SK-N-SH (cell line): ENCODE measurements around the gene CLIC4. TPM values are rescaled to one million over a fixed set of nuclear protein-coding genes. Genes with fewer than 3 reads are reported as not detected.

Experiments used
- CTCF ChIA-PET: fragments of 300-600, 350-600 bp; formaldehyde crosslinking; extraction: SDS; loops from one replicate; lab custom pipeline; 2021; lab: Yijun Ruan, JAX
- POLR2A ChIA-PET: fragments of 350-600 bp; sonication (Branson Sonifier 250); formaldehyde crosslinking; extraction: SDS; loops from one replicate; lab custom pipeline; 2020; ENCODE audit warnings: antibody characterized with exemption, inconsistent platforms; lab: Yijun Ruan, JAX
- DNase-seq: peaks from one replicate; pipeline ENCODE4 v3.0.0; 2012
- H2AFZ ChIP-seq: fragments of 200-600 bp; sonication (generic); 2 replicates; pipeline ENCODE4 v1.8.1; 2016; ENCODE audit warnings: antibody characterized with exemption, mild to moderate bottlenecking, low read depth
- H3F3A ChIP-seq: fragments of 200-600 bp; sonication (generic); replicated peaks from 2 replicates; pipeline ENCODE3; 2016; ENCODE audit warnings: antibody characterized with exemption, mild to moderate bottlenecking; ENCODE audit not compliant: insufficient read depth
- H3K27ac ChIP-seq, 2 experiments: fragments of 200-500 bp in 1 of 2; fragments of 200-600 bp in 1 of 2; sonication (Bioruptor generic) in 1 of 2; sonication (generic), shearing (Covaris generic) in 1 of 2; 2 replicates each; pipeline versions ENCODE4 v1.5.1 to v1.6.1; 2014 to 2016; ENCODE audit warnings: low read depth in 2 of 2, inconsistent platforms in 1 of 2, low read length in 1 of 2, mild to moderate bottlenecking in 1 of 2, mixed read lengths in 1 of 2
- H3K27me3 ChIP-seq: fragments of 200-600 bp; sonication (generic), shearing (Covaris generic); 2 replicates; pipeline ENCODE4 v1.6.1; 2016; ENCODE audit warnings: mixed run types; ENCODE audit not compliant: insufficient read depth
- H3K36me3 ChIP-seq, 2 experiments: fragments of 200-500 bp in 1 of 2; fragments of 200-600 bp in 1 of 2; sonication (Bioruptor generic) in 1 of 2; sonication (generic) in 1 of 2; replicated peaks in 1 of 2; 2 replicates each; pipeline versions ENCODE3 to v1.5.1; 2014 to 2016; ENCODE audit warnings: low read length in 1 of 2, mild to moderate bottlenecking in 1 of 2; ENCODE audit not compliant: insufficient read depth in 2 of 2, control insufficient read depth in 1 of 2
- H3K4me1 ChIP-seq, 2 experiments: fragments of 200-500 bp in 1 of 2; fragments of 200-600 bp in 1 of 2; sonication (Bioruptor generic) in 1 of 2; sonication (generic), shearing (Covaris generic) in 1 of 2; 2 replicates each; pipeline versions ENCODE4 v1.5.1 to v1.6.1; 2014 to 2016; ENCODE audit warnings: low read depth in 1 of 2, low read length in 1 of 2, mixed run types in 1 of 2; ENCODE audit not compliant: insufficient read depth in 2 of 2, control insufficient read depth in 1 of 2
- H3K4me2 ChIP-seq: fragments of 200-600 bp; sonication (generic), shearing (Covaris generic); 2 replicates; pipeline ENCODE4 v1.6.1; 2017; ENCODE audit warnings: mixed run types
- H3K4me3 ChIP-seq, 2 experiments: fragments of 200-500 bp in 1 of 2; fragments of 200-600 bp in 1 of 2; sonication (Bioruptor generic) in 1 of 2; sonication (generic), shearing (Covaris generic) in 1 of 2; 2 replicates each; pipeline versions ENCODE4 v1.5.1 to v1.8.1; 2014 to 2016; ENCODE audit warnings: low read depth in 2 of 2, inconsistent platforms in 1 of 2, low read length in 1 of 2, mild to moderate bottlenecking in 1 of 2, mixed read lengths in 1 of 2, moderate library complexity in 1 of 2
- H3K79me2 ChIP-seq: fragments of 200-600 bp; sonication (generic); 2 replicates; pipeline ENCODE4 v1.8.1; 2017; ENCODE audit warnings: mild to moderate bottlenecking; ENCODE audit not compliant: insufficient read depth
- H3K9ac ChIP-seq: fragments of 200-600 bp; sonication (generic); 2 replicates; pipeline ENCODE4 v1.6.1; 2017; ENCODE audit warnings: mixed run types
- H3K9me2 ChIP-seq: fragments of 200-600 bp; sonication (generic); 2 replicates; pipeline ENCODE4 v1.6.1; 2017; ENCODE audit warnings: mixed run types
- H3K9me3 ChIP-seq: fragments of 200-600 bp; sonication (generic); 2 replicates; pipeline ENCODE4 v1.6.1; 2017; ENCODE audit warnings: mixed run types, mild to moderate bottlenecking, moderate library complexity
- H4K20me1 ChIP-seq: fragments of 200-600 bp; sonication (generic); 2 replicates; pipeline ENCODE4 v1.6.1; 2017; ENCODE audit warnings: mild to moderate bottlenecking, mixed run types; ENCODE audit not compliant: insufficient read depth
- ELF1 ChIP-seq: IDR thresholded peaks from 2 replicates; pipeline ENCODE4 v1.4.0; 2012
- GABPA ChIP-seq: IDR thresholded peaks from 2 replicates; pipeline ENCODE4 v1.4.0; 2012; ENCODE audit warnings: low read depth, mild to moderate bottlenecking
- RXRA ChIP-seq: IDR thresholded peaks from 2 replicates; pipeline ENCODE4 v1.4.0; 2012; ENCODE audit warnings: low read depth, mild to moderate bottlenecking, borderline replicate concordance
- SMC3 ChIP-seq: IDR thresholded peaks from 2 replicates; pipeline ENCODE4 v1.6.1; 2012; ENCODE audit warnings: low read depth, low read length, improper control_type of control experiment
- TCF12 ChIP-seq: IDR thresholded peaks from 2 replicates; pipeline ENCODE4 v1.4.0; 2012
- WGBS: methylation state at CpG from one replicate; pipeline ENCODE4 v1.1.6; 2017; ENCODE audit warnings: low lambda C conversion rate; 5-methylcytosine and 5-hydroxymethylcytosine counted together
- polyA plus RNA-seq, 3 experiments: library from polyadenylated mRNA; depleted of rRNA; stranded (reverse); fragments of >200 nt; gene quantifications; 2 replicates each; pipeline ENCODE4 v1.2.3, GENCODE V29; 2012
- TF ChIP-seq, protein P1 (sequence below): IDR thresholded peaks from 2 replicates; pipeline ENCODE4 v1.6.1; 2012; ENCODE audit warnings: mild to moderate bottlenecking, low read depth, low read length, moderate library complexity
- TF ChIP-seq, protein P2 (sequence below): IDR thresholded peaks from 2 replicates; pipeline ENCODE4 v1.4.0; 2012; ENCODE audit warnings: low read depth, borderline replicate concordance

Gene CLIC4
- polyA plus RNA-seq, 1 of the 3 experiments (the other 2 are of a cell fraction), result 66.4 TPM

DNA sequence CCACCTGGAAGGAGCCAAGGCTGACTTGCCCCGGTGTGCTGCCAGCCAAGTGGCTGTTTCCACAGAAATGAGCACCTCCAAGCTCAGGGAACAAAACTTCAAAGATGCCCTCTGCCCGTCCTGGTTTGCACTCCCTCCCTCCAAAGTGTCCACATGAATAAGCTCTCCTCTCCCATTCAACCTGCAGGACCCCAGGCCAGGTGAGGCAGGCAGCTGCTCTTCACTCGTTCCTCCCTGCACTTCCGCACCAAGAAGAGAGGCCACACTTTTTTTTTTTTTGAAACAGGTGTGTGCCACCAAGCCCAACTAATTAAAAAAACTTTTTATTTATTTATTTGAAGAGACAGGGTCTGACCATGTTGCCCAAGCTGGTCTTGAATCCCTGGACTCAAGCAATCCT lies 18.5 kb upstream of the CLIC4 start:
- Histone ChIP-seq H3K9me3 (no peaks in the 10 kb centered on the region), H3K9me2 (no peaks in the 10 kb centered on the region), H3K79me2 (no peaks in the 10 kb centered on the region), H3F3A (peaks cover 22% of the 10 kb centered on the region), H3K36me3 (no peaks in the 10 kb centered on the region), H3K4me1 (peaks cover 12% of the 10 kb centered on the region in 2 experiments; a peak in 2 of 4 replicates), H3K27me3 (no peaks in the 10 kb centered on the region), H3K4me3 (no peak overlapping the region), H3K9ac (no peak overlapping the region), H2AFZ (no peak overlapping the region), H3K4me2 (no peak overlapping the region), H3K27ac (no peak overlapping the region), H4K20me1 (no peaks in the 10 kb centered on the region)
- no peak for DNase-seq
- POLR2A ChIA-PET, result no interaction called here
- 88% methylated on average over 4 of the region's 4 CpGs for WGBS
- no peak for TF ChIP-seq GABPA
- CTCF ChIA-PET, result interaction anchor here (0.7 kb wide), 1 partner anchor 56 kb away, joined by 3 read pairs; no protein-coding TSS in a partner anchor

DNA sequence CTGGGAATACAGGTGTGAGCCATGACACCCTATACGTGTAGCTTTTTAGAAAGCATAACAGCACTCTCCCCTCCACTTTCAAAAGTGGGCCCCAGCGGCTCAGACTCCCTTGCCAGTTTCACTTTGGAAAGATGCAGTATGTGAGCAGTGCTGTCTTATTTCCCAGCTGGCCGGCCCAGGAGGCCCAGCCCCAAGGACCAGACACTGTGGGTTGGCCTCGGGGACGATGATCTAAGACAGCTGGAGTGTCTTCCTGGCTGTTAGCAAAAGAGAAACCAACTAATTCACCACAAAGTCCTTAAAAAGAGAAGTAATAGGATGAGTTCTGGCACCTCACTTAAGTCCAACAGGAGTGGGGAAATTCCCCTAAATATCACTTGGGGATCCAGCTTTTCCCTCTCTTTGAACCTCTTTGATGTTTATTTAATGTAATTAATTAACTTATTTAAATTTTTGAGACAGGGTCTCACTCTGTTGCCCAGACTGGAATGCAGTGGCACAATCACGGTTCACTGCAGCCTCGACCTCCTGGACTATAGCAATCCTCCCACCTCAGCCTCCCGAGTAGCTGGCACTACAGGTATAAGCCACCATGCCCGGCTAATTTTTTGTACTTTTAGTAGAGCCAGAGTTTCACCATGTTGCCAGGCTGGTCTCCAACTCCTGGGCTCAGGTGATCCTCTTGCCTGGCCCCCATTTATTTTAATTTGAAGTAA lies 17.6 kb upstream of the CLIC4 start:
- Histone ChIP-seq H3K4me1 (peaks cover 12% of the 10 kb centered on the region in 2 experiments; a peak in 2 of 4 replicates), H3K9me3 (no peaks in the 10 kb centered on the region), H3K9ac (peak overlapping the region; percentile 13; the same call in 1 of the 2 replicates), H3K27me3 (no peaks in the 10 kb centered on the region), H3K27ac (peak overlapping the region; percentile 7 to 59; a peak in 3 of 4 replicates), H2AFZ (peak overlapping the region; percentile 56; the same call in 1 of the 2 replicates), H3F3A (peaks cover 22% of the 10 kb centered on the region), H3K4me3 (no peak overlapping the region), H4K20me1 (no peaks in the 10 kb centered on the region), H3K79me2 (no peaks in the 10 kb centered on the region), H3K4me2 (peak overlapping the region; percentile 63), H3K9me2 (no peaks in the 10 kb centered on the region), H3K36me3 (no peaks in the 10 kb centered on the region)
- TF ChIP-seq SMC3 (no peak), ELF1 (no peak), TCF12 (peak; percentile 56; the same call in 1 of the 2 replicates)
- ChIA-PET POLR2A (no interaction called here), CTCF (interaction anchor here (0.6 kb wide), 1 partner anchor 356 kb away, joined by 4 read pairs; no protein-coding TSS in a partner anchor)
- WGBS, result 60% methylated on average over 8 of the region's 9 CpGs
- no peak for DNase-seq

DNA sequence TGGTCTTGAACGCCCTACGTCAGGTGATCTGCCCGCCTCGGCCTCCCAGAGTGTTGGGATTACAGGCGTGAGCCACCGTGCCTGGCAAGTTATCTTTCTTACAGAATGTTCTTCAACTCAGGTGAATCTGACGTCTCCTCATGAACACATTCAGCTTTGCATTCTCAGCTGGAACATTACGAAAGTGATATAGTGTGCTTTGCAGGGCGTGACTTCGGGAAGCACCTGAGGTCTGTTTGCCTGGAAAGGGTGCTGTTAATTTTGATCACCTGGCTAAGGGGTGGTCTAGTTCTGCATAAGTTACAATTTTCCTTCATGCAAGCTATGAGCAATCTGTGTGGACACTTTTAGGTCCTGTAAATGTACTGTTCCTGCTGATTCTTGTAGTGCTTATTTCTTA lies 16.3 kb upstream of the CLIC4 start:
- no peak overlapping the region for H2AFZ ChIP-seq
- H3K79me2 ChIP-seq, result no peaks in the 10 kb centered on the region
- CTCF ChIA-PET, result no interaction called here
- no peak for DNase-seq
- no peak overlapping the region for H3K27ac ChIP-seq
- peaks cover 22% of the 10 kb centered on the region for H3F3A ChIP-seq
- H3K36me3 ChIP-seq, result no peaks in the 10 kb centered on the region
- H3K4me2 ChIP-seq, result no peak overlapping the region
- no peaks in the 10 kb centered on the region for H3K9me3 ChIP-seq
- H3K9me2 ChIP-seq, result no peaks in the 10 kb centered on the region
- H3K4me1 ChIP-seq, result peaks cover 12% of the 10 kb centered on the region in 2 experiments; a peak in 2 of 4 replicates
- no peaks in the 10 kb centered on the region for H4K20me1 ChIP-seq
- TF ChIP-seq RXRA, result no peak
- TF ChIP-seq, protein P1, sequence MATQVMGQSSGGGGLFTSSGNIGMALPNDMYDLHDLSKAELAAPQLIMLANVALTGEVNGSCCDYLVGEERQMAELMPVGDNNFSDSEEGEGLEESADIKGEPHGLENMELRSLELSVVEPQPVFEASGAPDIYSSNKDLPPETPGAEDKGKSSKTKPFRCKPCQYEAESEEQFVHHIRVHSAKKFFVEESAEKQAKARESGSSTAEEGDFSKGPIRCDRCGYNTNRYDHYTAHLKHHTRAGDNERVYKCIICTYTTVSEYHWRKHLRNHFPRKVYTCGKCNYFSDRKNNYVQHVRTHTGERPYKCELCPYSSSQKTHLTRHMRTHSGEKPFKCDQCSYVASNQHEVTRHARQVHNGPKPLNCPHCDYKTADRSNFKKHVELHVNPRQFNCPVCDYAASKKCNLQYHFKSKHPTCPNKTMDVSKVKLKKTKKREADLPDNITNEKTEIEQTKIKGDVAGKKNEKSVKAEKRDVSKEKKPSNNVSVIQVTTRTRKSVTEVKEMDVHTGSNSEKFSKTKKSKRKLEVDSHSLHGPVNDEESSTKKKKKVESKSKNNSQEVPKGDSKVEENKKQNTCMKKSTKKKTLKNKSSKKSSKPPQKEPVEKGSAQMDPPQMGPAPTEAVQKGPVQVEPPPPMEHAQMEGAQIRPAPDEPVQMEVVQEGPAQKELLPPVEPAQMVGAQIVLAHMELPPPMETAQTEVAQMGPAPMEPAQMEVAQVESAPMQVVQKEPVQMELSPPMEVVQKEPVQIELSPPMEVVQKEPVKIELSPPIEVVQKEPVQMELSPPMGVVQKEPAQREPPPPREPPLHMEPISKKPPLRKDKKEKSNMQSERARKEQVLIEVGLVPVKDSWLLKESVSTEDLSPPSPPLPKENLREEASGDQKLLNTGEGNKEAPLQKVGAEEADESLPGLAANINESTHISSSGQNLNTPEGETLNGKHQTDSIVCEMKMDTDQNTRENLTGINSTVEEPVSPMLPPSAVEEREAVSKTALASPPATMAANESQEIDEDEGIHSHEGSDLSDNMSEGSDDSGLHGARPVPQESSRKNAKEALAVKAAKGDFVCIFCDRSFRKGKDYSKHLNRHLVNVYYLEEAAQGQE, result no peak
- TF ChIP-seq, protein P2, sequence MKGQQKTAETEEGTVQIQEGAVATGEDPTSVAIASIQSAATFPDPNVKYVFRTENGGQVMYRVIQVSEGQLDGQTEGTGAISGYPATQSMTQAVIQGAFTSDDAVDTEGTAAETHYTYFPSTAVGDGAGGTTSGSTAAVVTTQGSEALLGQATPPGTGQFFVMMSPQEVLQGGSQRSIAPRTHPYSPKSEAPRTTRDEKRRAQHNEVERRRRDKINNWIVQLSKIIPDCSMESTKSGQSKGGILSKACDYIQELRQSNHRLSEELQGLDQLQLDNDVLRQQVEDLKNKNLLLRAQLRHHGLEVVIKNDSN, result no peak
- TF ChIP-seq, all 33 proteins: peak for 0
- POLR2A ChIA-PET, result no interaction called here
- H3K9ac ChIP-seq, result no peak overlapping the region
- no peak overlapping the region for H3K4me3 ChIP-seq
- no peaks in the 10 kb centered on the region for H3K27me3 ChIP-seq
- WGBS, result 94% methylated on average over 10 of the region's 10 CpGs
